Mesenchymal stem cell (in vitro differentiated cells and primary cell): ENCODE measurements around the gene PTGIR.

ENCODE experiments used
- DNase-seq: peaks from one replicate; pipeline ENCODE4 v3.0.0-alpha.2; 2013
- H2AFZ ChIP-seq: one replicate; pipeline ENCODE4 v1.6.1; 2013; ENCODE audit warnings: low read depth, mild to moderate bottlenecking, control low read depth, inconsistent platforms, low read length, moderate library complexity
- H2AK5ac ChIP-seq: 2 replicates; pipeline ENCODE4 v1.6.1; 2013; ENCODE audit warnings: low read length, moderate library complexity, mild to moderate bottlenecking, inconsistent platforms; ENCODE audit not compliant: severe bottlenecking
- H2BK120ac ChIP-seq: one replicate; pipeline ENCODE4 v1.6.1; 2013; ENCODE audit warnings: low read depth, mild to moderate bottlenecking, inconsistent platforms, low read length, moderate library complexity
- H2BK12ac ChIP-seq, 2 experiments: one replicate each; pipeline ENCODE4 v1.6.1; 2013; ENCODE audit warnings: inconsistent platforms in 2 of 2, low read length in 2 of 2, mild to moderate bottlenecking in 2 of 2, moderate library complexity in 2 of 2, control low read depth in 1 of 2
- H2BK15ac ChIP-seq: one replicate; pipeline ENCODE4 v1.6.1; 2013; ENCODE audit warnings: mild to moderate bottlenecking, low read depth, inconsistent platforms; ENCODE audit not compliant: poor library complexity, severe bottlenecking
- H2BK5ac ChIP-seq: 2 replicates; pipeline ENCODE4 v1.6.1; 2013; ENCODE audit warnings: low read depth, mild to moderate bottlenecking, low read length, control low read depth, inconsistent platforms; ENCODE audit not compliant: poor library complexity, severe bottlenecking
- H3K14ac ChIP-seq, 2 experiments: one replicate each; pipeline ENCODE4 v1.6.1; 2013; ENCODE audit warnings: inconsistent platforms in 2 of 2, low read length in 2 of 2, control low read depth in 1 of 2, mild to moderate bottlenecking in 1 of 2, moderate library complexity in 1 of 2
- H3K18ac ChIP-seq, 2 experiments: one replicate each; pipeline ENCODE4 v1.6.1; 2013; ENCODE audit warnings: inconsistent platforms in 2 of 2, low read length in 2 of 2, control low read depth in 1 of 2, low read depth in 1 of 2, mild to moderate bottlenecking in 1 of 2
- H3K23ac ChIP-seq, 2 experiments: one replicate each; pipeline ENCODE4 v1.6.1; 2013; ENCODE audit warnings: inconsistent platforms in 2 of 2, low read length in 2 of 2, mild to moderate bottlenecking in 2 of 2, moderate library complexity in 2 of 2, control low read depth in 1 of 2
- H3K27ac ChIP-seq: 2 replicates; pipeline ENCODE4 v1.5.1; 2013; ENCODE audit warnings: mild to moderate bottlenecking, moderate library complexity, low read length, control low read depth, inconsistent platforms; ENCODE audit not compliant: poor library complexity, severe bottlenecking
- H3K27me3 ChIP-seq, 2 experiments: 2 replicates each; pipeline versions ENCODE4 v1.6.1 to v1.7.0; 2013; ENCODE audit warnings: low read length in 2 of 2, mild to moderate bottlenecking in 2 of 2, moderate library complexity in 2 of 2, control low read depth in 1 of 2, inconsistent platforms in 1 of 2; ENCODE audit not compliant: control insufficient read depth in 1 of 2, insufficient read depth in 1 of 2
- H3K36me3 ChIP-seq, 2 experiments: 2 replicates each; pipeline versions ENCODE4 v1.6.1 to v1.7.0; 2013; ENCODE audit warnings: low read length in 2 of 2, control low read depth in 1 of 2, inconsistent platforms in 1 of 2, low read depth in 1 of 2, mild to moderate bottlenecking in 1 of 2; ENCODE audit not compliant: insufficient read depth in 2 of 2, control insufficient read depth in 1 of 2
- H3K4ac ChIP-seq, 2 experiments: one replicate each; pipeline ENCODE4 v1.6.1; 2013; ENCODE audit warnings: inconsistent platforms in 2 of 2, low read length in 2 of 2, mild to moderate bottlenecking in 2 of 2, moderate library complexity in 2 of 2, control low read depth in 1 of 2, low read depth in 1 of 2
- H3K4me1 ChIP-seq: 2 replicates; pipeline ENCODE4 v1.6.1; 2013; ENCODE audit warnings: low read depth, low read length, control low read depth; ENCODE audit not compliant: control insufficient read depth, insufficient read depth
- H3K4me2 ChIP-seq: 2 replicates; pipeline ENCODE4 v1.6.1; 2013; ENCODE audit warnings: low read length, mild to moderate bottlenecking, inconsistent platforms; ENCODE audit not compliant: poor library complexity, severe bottlenecking
- H3K4me3 ChIP-seq, 2 experiments: 2 replicates each; pipeline versions ENCODE4 v1.5.1 to v1.7.0; 2013; ENCODE audit warnings: low read length in 2 of 2, mild to moderate bottlenecking in 2 of 2, control low read depth in 1 of 2, low read depth in 1 of 2; ENCODE audit not compliant: insufficient read depth in 1 of 2
- H3K79me1 ChIP-seq: replicated peaks from 2 replicates; pipeline ENCODE4 v1.6.1; 2013; ENCODE audit warnings: mild to moderate bottlenecking, control low read depth, low read length, inconsistent platforms; ENCODE audit not compliant: poor library complexity, severe bottlenecking
- H3K9ac ChIP-seq: 2 replicates; pipeline ENCODE4 v1.7.0; 2013; ENCODE audit warnings: mild to moderate bottlenecking, low read length, moderate library complexity
- H3K9me3 ChIP-seq: 2 replicates; pipeline ENCODE4 v1.7.0; 2013; ENCODE audit warnings: mild to moderate bottlenecking, low read length; ENCODE audit not compliant: control insufficient read depth
- H4K8ac ChIP-seq: one replicate; pipeline ENCODE4 v1.6.1; 2013; ENCODE audit warnings: inconsistent platforms, mild to moderate bottlenecking, low read length, moderate library complexity
- H4K91ac ChIP-seq: one replicate; pipeline ENCODE4 v1.6.1; 2013; ENCODE audit warnings: mild to moderate bottlenecking, low read length, inconsistent platforms
- WGBS: methylation state at CpG from one replicate; pipeline ENCODE4 v1.1.7; 2013; ENCODE audit warnings: mixed read lengths; 5-methylcytosine and 5-hydroxymethylcytosine counted together

The PTGIR gene

DNA sequence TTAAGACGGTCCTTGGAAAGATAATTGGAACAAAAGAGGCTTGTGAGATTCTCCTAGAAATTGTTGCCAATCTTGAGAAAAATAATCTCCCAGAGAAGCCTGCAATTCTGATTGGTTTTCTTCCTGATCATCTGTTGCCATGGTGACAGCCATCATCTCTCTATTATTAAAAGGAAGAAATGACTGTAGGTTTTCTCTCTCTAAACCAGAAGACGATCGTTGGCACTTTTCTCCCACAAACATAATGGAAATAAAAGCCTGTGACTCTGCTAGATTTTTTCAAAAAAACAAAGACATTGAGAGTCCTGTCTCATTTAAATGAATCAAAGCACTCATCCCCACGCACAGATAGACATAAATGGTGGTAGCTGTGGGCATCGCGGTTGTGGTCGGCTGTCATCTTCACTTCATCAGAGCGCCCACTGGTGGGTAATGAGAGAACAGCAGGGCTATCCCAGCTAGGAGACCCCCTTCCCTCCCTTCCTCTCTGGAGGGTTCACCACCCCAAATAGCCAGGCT, 45.5 kb downstream of the PTGIR start:
- no peaks in the 10 kb centered on the region for H3K36me3 ChIP-seq
- H4K91ac ChIP-seq = no peak overlapping the region
- H3K9me3 ChIP-seq = no peaks in the 10 kb centered on the region
- H3K4ac ChIP-seq = no peak overlapping the region
- no peak overlapping the region for H3K9ac ChIP-seq
- DNase-seq = peak; percentile 24
- H3K4me3 ChIP-seq = no peak overlapping the region
- no peak overlapping the region for H2AFZ ChIP-seq
- no peak overlapping the region for H2BK120ac ChIP-seq
- H2BK12ac ChIP-seq = no peak overlapping the region
- no peak overlapping the region for H2AK5ac ChIP-seq
- H3K79me1 ChIP-seq = no peaks in the 10 kb centered on the region
- no peaks in the 10 kb centered on the region for H3K4me1 ChIP-seq
- no peak overlapping the region for H3K23ac ChIP-seq
- no peak overlapping the region for H2BK15ac ChIP-seq
- H3K14ac ChIP-seq = no peak overlapping the region
- no peak overlapping the region for H3K18ac ChIP-seq
- H4K8ac ChIP-seq = no peak overlapping the region
- 69% methylated on average over 7 of the region's 8 CpGs for whole genome bisulfite sequencing
- no peaks in the 10 kb centered on the region for H3K27me3 ChIP-seq
- H2BK5ac ChIP-seq = no peak overlapping the region
- no peak overlapping the region for H3K27ac ChIP-seq
- H3K4me2 ChIP-seq = no peak overlapping the region

DNA sequence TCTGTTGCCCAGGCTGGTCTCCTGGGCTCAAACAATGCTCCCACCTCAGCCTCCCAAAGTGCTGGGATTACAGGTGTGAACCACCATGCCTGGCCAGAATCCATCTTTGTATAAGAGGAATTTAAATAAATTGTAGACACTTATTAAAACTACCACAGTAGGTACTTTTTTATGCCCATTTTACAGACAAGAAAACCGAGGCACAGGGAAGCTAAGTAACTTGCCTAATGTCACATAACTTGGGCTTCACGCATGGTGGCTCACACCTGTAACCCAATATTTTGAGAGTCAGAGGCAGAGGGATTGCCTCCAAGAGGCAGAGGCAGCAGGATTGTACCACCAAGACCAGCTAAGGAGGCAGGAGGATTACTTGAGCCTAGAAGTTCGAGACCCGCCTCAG, 46.4 kb downstream of the PTGIR start:
- no peaks in the 10 kb centered on the region for H3K4me1 ChIP-seq
- H2AFZ ChIP-seq = no peak overlapping the region
- H3K9ac ChIP-seq = no peak overlapping the region
- no peak overlapping the region for H2BK120ac ChIP-seq
- no peak overlapping the region for H2BK15ac ChIP-seq
- H4K91ac ChIP-seq = no peak overlapping the region
- no peak for DNase-seq
- no peak overlapping the region for H3K4me3 ChIP-seq
- no peaks in the 10 kb centered on the region for H3K79me1 ChIP-seq
- no peak overlapping the region for H2BK12ac ChIP-seq
- no peak overlapping the region for H4K8ac ChIP-seq
- 95% methylated on average over 4 of the region's 4 CpGs for WGBS
- no peak overlapping the region for H3K4me2 ChIP-seq
- H3K14ac ChIP-seq = no peak overlapping the region
- H3K23ac ChIP-seq = no peak overlapping the region
- H3K27ac ChIP-seq = no peak overlapping the region
- H3K9me3 ChIP-seq = no peaks in the 10 kb centered on the region
- H3K27me3 ChIP-seq = peaks cover 0 to 4% of the 10 kb centered on the region in 2 experiments
- H3K4ac ChIP-seq = no peak overlapping the region
- H2BK5ac ChIP-seq = no peak overlapping the region
- no peaks in the 10 kb centered on the region for H3K36me3 ChIP-seq
- no peak overlapping the region for H3K18ac ChIP-seq
- no peak overlapping the region for H2AK5ac ChIP-seq

DNA sequence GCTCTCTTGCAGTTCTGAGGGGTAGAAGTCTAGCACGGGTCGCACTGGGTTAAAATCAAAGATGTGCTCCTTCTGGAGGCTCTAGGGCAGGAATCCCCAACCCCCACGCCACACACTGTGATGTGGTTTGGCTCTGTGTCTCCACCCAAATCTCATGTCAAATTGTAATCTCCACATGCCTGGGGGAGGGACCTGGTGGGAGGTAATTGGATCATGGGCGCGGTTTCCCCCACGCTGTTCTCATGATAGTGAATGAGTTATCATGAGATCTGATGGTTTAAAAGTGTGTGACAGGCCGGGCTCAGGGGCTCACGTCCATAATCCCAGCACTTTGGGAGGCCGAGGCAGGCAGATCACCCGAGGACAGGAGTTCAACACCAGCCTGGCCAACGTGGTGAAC, 50.4 kb downstream of the PTGIR start:
- Histone ChIP-seq H3K36me3 (no peaks in the 10 kb centered on the region), H3K4me3 (no peak overlapping the region), H3K9ac (no peak overlapping the region), H2BK15ac (no peak overlapping the region), H3K4ac (no peak overlapping the region), H3K4me2 (no peak overlapping the region), H3K14ac (no peak overlapping the region), H3K9me3 (no peaks in the 10 kb centered on the region), H2BK12ac (no peak overlapping the region), H3K23ac (no peak overlapping the region), H2BK5ac (no peak overlapping the region), H4K8ac (no peak overlapping the region), H4K91ac (no peak overlapping the region), H3K79me1 (no peaks in the 10 kb centered on the region), H3K4me1 (no peaks in the 10 kb centered on the region), H2BK120ac (no peak overlapping the region), H2AFZ (no peak overlapping the region), H3K27me3 (peaks cover 0 to 4% of the 10 kb centered on the region in 2 experiments), H2AK5ac (no peak overlapping the region), H3K27ac (no peak overlapping the region), H3K18ac (no peak overlapping the region)
- WGBS = 68% methylated on average over 9 of the region's 11 CpGs
- DNase-seq = no peak

DNA sequence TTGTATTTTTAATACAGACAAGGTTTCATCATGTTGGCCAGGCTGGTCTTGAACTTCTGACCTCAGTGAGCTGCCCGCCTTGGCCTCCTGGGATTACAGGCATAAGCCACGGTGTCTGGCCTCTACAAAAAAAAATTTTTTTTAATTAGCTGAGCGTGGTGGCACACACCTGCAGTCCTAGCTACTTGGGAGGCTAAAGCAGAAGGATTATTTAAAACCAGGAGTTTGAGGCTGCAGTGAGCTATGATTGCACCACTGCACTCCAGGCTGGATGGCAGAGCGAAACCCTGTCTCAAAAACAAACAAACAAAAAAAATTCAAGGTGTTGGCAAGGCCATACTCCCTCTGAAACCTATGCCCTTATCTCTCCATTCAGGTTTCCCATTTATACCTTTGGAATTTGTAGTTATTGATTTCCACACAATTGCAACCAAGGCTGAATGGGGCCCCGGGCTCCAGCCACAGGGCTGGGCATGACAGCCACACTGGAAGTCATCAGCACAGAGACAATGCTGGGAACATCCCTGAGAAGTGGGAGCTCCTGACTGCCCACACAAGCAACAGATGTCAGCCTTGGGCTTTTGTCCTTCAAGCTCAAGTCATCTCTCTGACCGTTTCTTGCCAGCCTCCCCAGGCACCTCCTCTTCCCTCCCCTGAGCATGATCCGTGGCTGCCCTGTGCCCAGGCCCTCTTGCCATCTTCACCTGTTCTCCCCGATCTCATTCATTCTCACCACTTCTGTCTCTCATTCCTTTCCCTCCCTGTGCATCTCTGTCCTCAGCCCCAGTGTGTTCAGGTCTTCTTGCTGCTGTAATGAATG, 51.0 kb downstream of the PTGIR start:
- Histone ChIP-seq H4K8ac (no peak overlapping the region), H3K9ac (no peak overlapping the region), H4K91ac (no peak overlapping the region), H2BK5ac (no peak overlapping the region), H2BK120ac (no peak overlapping the region), H3K18ac (no peak overlapping the region), H3K4me3 (no peak overlapping the region), H3K79me1 (no peaks in the 10 kb centered on the region), H2BK15ac (no peak overlapping the region), H3K27ac (no peak overlapping the region), H3K36me3 (no peaks in the 10 kb centered on the region), H2AK5ac (no peak overlapping the region), H3K4me1 (no peaks in the 10 kb centered on the region), H3K9me3 (no peaks in the 10 kb centered on the region), H3K4me2 (no peak overlapping the region), H3K14ac (no peak overlapping the region), H2BK12ac (no peak overlapping the region), H3K27me3 (peaks cover 0 to 4% of the 10 kb centered on the region in 2 experiments), H2AFZ (no peak overlapping the region), H3K23ac (no peak overlapping the region), H3K4ac (no peak overlapping the region)
- DNase-seq = no peak
- 80% methylated on average over 8 of the region's 8 CpGs for WGBS
